WTC11 (cell line): ENCODE results near the gene CAST. TPM values are rescaled to one million over a fixed set of nuclear protein-coding genes. Genes with fewer than 3 reads are reported as not detected.

ENCODE experiments used
- ATAC-seq: fragments of 200-7000 bp; cut with Tn5 transposase; 2 replicates; pipeline ENCODE4 v1.10.0; 2021; ENCODE audit warnings: mild to moderate bottlenecking, moderate library complexity
- CTCF ChIA-PET: fragments of 300-600 bp; sonication (Branson Sonifier 250); formaldehyde crosslinking; loops from one replicate; lab custom pipeline; 2021; ENCODE audit warnings: antibody characterized with exemption; lab: Charles Lee
- POLR2A ChIA-PET: fragments of 350-600 bp; sonication (Branson Sonifier 250); formaldehyde crosslinking; loops from one replicate; lab custom pipeline; 2021; ENCODE audit warnings: antibody characterized with exemption; lab: Charles Lee
- DNase-seq: peaks from one replicate; pipeline ENCODE4 v3.0.0; 2021; ENCODE audit warnings: low spot score
- H3K27ac Mint-ChIP-seq: 2 replicates; pipeline ENCODE4 v1.8.0; 2021; ENCODE audit warnings: mixed read lengths
- H3K27me3 Mint-ChIP-seq: 2 replicates; pipeline ENCODE4 v1.8.0; 2021; ENCODE audit warnings: low read depth, mild to moderate bottlenecking, moderate library complexity, mixed read lengths
- H3K36me3 Mint-ChIP-seq: 2 replicates; pipeline ENCODE4 v1.8.0; 2021; ENCODE audit warnings: mixed read lengths
- H3K4me1 Mint-ChIP-seq: 2 replicates; pipeline ENCODE4 v1.8.0; 2022; ENCODE audit warnings: mixed read lengths
- H3K4me3 Mint-ChIP-seq: 2 replicates; pipeline ENCODE4 v1.8.0; 2021; ENCODE audit warnings: mild to moderate bottlenecking, moderate library complexity, mixed read lengths
- H3K9me3 Mint-ChIP-seq: 2 replicates; pipeline ENCODE4 v1.8.0; 2021; ENCODE audit warnings: mixed read lengths
- ATF3 ChIP-seq: sonication (generic); formaldehyde crosslinking; conservative IDR thresholded peaks from 2 replicates; pipeline ENCODE4 v1.8.1; 2022; ENCODE audit warnings: mild to moderate bottlenecking, missing genetic modification reagents
- CBFB ChIP-seq: sonication (generic); formaldehyde crosslinking; IDR thresholded peaks from 2 replicates; pipeline ENCODE4 v1.8.1; 2022; ENCODE audit warnings: mild to moderate bottlenecking, low read depth, missing genetic modification reagents
- E2F1 ChIP-seq: sonication (generic); formaldehyde crosslinking; IDR thresholded peaks from 2 replicates; pipeline ENCODE4 v1.8.0; 2022; ENCODE audit warnings: mild to moderate bottlenecking, missing genetic modification reagents
- EMX1 ChIP-seq: fragments of 250-450 bp; sonication (Bioruptor Pico); IDR thresholded peaks from 2 replicates; pipeline ENCODE4 v1.8.0; 2021; ENCODE audit warnings: mild to moderate bottlenecking
- ERG ChIP-seq: fragments of 250-450 bp; sonication (Bioruptor Pico); IDR thresholded peaks from 2 replicates; pipeline ENCODE4 v1.8.0; 2021; ENCODE audit warnings: mild to moderate bottlenecking
- ESRRA ChIP-seq: sonication (generic); formaldehyde crosslinking; IDR thresholded peaks from 2 replicates; pipeline ENCODE4 v1.8.1; 2022; ENCODE audit warnings: mild to moderate bottlenecking, missing genetic modification reagents, borderline replicate concordance
- FOXK1 ChIP-seq: sonication (generic); formaldehyde crosslinking; IDR thresholded peaks from 2 replicates; pipeline ENCODE4 v1.8.0; 2022; ENCODE audit warnings: mild to moderate bottlenecking, moderate library complexity, missing genetic modification reagents
- FOXP1 ChIP-seq: sonication (generic); formaldehyde crosslinking; IDR thresholded peaks from 2 replicates; pipeline ENCODE4 v1.8.0; 2022; ENCODE audit warnings: missing genetic modification reagents, mild to moderate bottlenecking, moderate library complexity, borderline replicate concordance
- FOXP4 ChIP-seq: sonication (generic); formaldehyde crosslinking; IDR thresholded peaks from 2 replicates; pipeline ENCODE4 v1.8.0; 2022; ENCODE audit warnings: mild to moderate bottlenecking, missing genetic modification reagents
- GRHL2 ChIP-seq: fragments of 250-450 bp; sonication (Bioruptor Pico); IDR thresholded peaks from 2 replicates; pipeline ENCODE4 v1.8.0; 2022; ENCODE audit warnings: mild to moderate bottlenecking, moderate library complexity; ENCODE audit not compliant: insufficient replicate concordance, severe bottlenecking
- JUN ChIP-seq: sonication (generic); formaldehyde crosslinking; IDR thresholded peaks from 2 replicates; pipeline ENCODE4 v1.8.0; 2023; ENCODE audit warnings: mild to moderate bottlenecking, missing genetic modification reagents
- NR2C2 ChIP-seq: sonication (generic); formaldehyde crosslinking; IDR thresholded peaks from 2 replicates; pipeline ENCODE4 v1.8.0; 2022; ENCODE audit warnings: mild to moderate bottlenecking, missing genetic modification reagents
- NR3C1 ChIP-seq: sonication (generic); formaldehyde crosslinking; conservative IDR thresholded peaks from 2 replicates; pipeline ENCODE4 v1.8.1; 2023; ENCODE audit warnings: low read depth, mild to moderate bottlenecking, missing genetic modification reagents
- OVOL2 ChIP-seq: fragments of 250-450 bp; sonication (Bioruptor Pico); IDR thresholded peaks from 2 replicates; pipeline ENCODE4 v1.9.0; 2021; ENCODE audit warnings: mild to moderate bottlenecking, borderline replicate concordance
- PRRX2 ChIP-seq: fragments of 250-450 bp; sonication (Bioruptor Pico); IDR thresholded peaks from 2 replicates; pipeline ENCODE4 v1.8.0; 2021; ENCODE audit warnings: mild to moderate bottlenecking
- RORB ChIP-seq: fragments of 250-450 bp; sonication (Bioruptor Pico); IDR thresholded peaks from 2 replicates; pipeline ENCODE4 v1.9.0; 2021; ENCODE audit warnings: mild to moderate bottlenecking
- SP1 ChIP-seq: sonication (generic); formaldehyde crosslinking; conservative IDR thresholded peaks from 2 replicates; pipeline ENCODE4 v1.8.1; 2022; ENCODE audit warnings: missing genetic modification reagents
- STAT6 ChIP-seq: sonication (generic); formaldehyde crosslinking; conservative IDR thresholded peaks from 2 replicates; pipeline ENCODE4 v1.8.1; 2023; ENCODE audit warnings: mild to moderate bottlenecking, low read depth, missing genetic modification reagents, moderate library complexity
- TCF7 ChIP-seq: sonication (generic); formaldehyde crosslinking; IDR thresholded peaks from 2 replicates; pipeline ENCODE4 v1.8.0; 2022; ENCODE audit warnings: mild to moderate bottlenecking, low read depth, missing genetic modification reagents, moderate library complexity
- USF1 ChIP-seq: sonication (generic); formaldehyde crosslinking; IDR thresholded peaks from 2 replicates; pipeline ENCODE4 v1.8.0; 2022; ENCODE audit warnings: mild to moderate bottlenecking, missing genetic modification reagents
- ZNF232 ChIP-seq: sonication (generic); formaldehyde crosslinking; IDR thresholded peaks from 2 replicates; pipeline ENCODE4 v1.8.0; 2022; ENCODE audit warnings: mild to moderate bottlenecking, missing genetic modification reagents
- ZNF396 ChIP-seq: fragments of 250-450 bp; sonication (Bioruptor Pico); IDR thresholded peaks from 2 replicates; pipeline ENCODE4 v1.8.0; 2021; ENCODE audit warnings: mild to moderate bottlenecking, moderate library complexity, borderline replicate concordance
- ZNF425 ChIP-seq: fragments of 250-450 bp; sonication (Bioruptor Pico); conservative IDR thresholded peaks from 2 replicates; pipeline ENCODE4 v1.9.0; 2021; ENCODE audit warnings: mild to moderate bottlenecking
- total RNA-seq: library from RNA; stranded (reverse); gene quantifications from 3 replicates; pipeline ENCODE4 v1.2.3, GENCODE V29; 2021

The CAST gene
- total RNA-seq, 1 experiment from 2014 or later, result 40.0 TPM

GRCh38 chr5:96794757-96795156, 132.6 kb downstream of the CAST start (continued):
- TF ChIP-seq ZNF425 (CRISPR knock-in tag) (no peak), ATF3 (CRISPR knock-in tag) (no peak), FOXK1 (CRISPR knock-in tag) (no peak), OVOL2 (no peak), ZNF232 (CRISPR knock-in tag) (no peak)

GRCh38 chr5:96795626-96796025, 133.4 kb downstream of the CAST start:
- no peak for DNase-seq
- Mint-ChIP-seq H3K4me3 (no peak overlapping the region), H3K36me3 (peaks cover 22% of the 10 kb centered on the region), H3K27me3 (no peaks in the 10 kb centered on the region), H3K27ac (no peak overlapping the region), H3K4me1 (peaks cover 9% of the 10 kb centered on the region), H3K9me3 (no peaks in the 10 kb centered on the region)
- no peak for ATAC-seq
- POLR2A ChIA-PET, result no interaction called here
- no peak for TF ChIP-seq SP1
- TF ChIP-seq EMX1 (CRISPR knock-in tag), result no peak
- TF ChIP-seq NR3C1, result no peak
- TF ChIP-seq PRRX2 (CRISPR knock-in tag), result no peak
- no peak for TF ChIP-seq ATF3 (CRISPR knock-in tag)
- no peak for TF ChIP-seq E2F1 (CRISPR knock-in tag)
- TF ChIP-seq RORB (CRISPR knock-in tag), result no peak
- no peak for TF ChIP-seq USF1
- TF ChIP-seq CBFB (CRISPR knock-in tag), result no peak
- no peak for TF ChIP-seq OVOL2
- no peak for TF ChIP-seq NR2C2
- CTCF ChIA-PET, result no interaction called here

- no peak for DNase-seq
- Mint-ChIP-seq H3K4me1 (peaks cover 1% of the 10 kb centered on the region; the same call in 1 of the 2 replicates), H3K27ac (no peak overlapping the region), H3K9me3 (no peaks in the 10 kb centered on the region), H3K4me3 (no peak overlapping the region), H3K27me3 (no peaks in the 10 kb centered on the region), H3K36me3 (peaks cover 22% of the 10 kb centered on the region)
- TF ChIP-seq JUN (CRISPR knock-in tag) (no peak), ERG (CRISPR knock-in tag) (no peak), FOXP4 (CRISPR knock-in tag) (no peak), FOXP1 (CRISPR knock-in tag) (no peak), ESRRA (CRISPR knock-in tag) (no peak), TCF7 (CRISPR knock-in tag) (no peak), ZNF396 (CRISPR knock-in tag) (no peak), RORB (CRISPR knock-in tag) (no peak), STAT6 (no peak), GRHL2 (CRISPR knock-in tag) (no peak)
- no peak for ATAC-seq
- ChIA-PET POLR2A (no interaction called here), CTCF (no interaction called here)
Measured at GRCh38 chr5:96796434-96796833, 134.3 kb downstream of the CAST start.
